HG02588 (cell line): Measurements from ENCODE around the gene FOLR1.
"Not testable (repeated sequence)": the region's sequence is repeated elsewhere in the genome, so short reads cannot be mapped to it uniquely, and the experiment has no call there.

Experiments used
- ATAC-seq: cut with Tn5 transposase; IDR thresholded peaks from one replicate; pipeline ENCODE4 v1.9.1; 2021; ENCODE audit warnings: mild to moderate bottlenecking, moderate library complexity; ENCODE audit not compliant: unreplicated experiment

FOLR1 gene

DNA sequence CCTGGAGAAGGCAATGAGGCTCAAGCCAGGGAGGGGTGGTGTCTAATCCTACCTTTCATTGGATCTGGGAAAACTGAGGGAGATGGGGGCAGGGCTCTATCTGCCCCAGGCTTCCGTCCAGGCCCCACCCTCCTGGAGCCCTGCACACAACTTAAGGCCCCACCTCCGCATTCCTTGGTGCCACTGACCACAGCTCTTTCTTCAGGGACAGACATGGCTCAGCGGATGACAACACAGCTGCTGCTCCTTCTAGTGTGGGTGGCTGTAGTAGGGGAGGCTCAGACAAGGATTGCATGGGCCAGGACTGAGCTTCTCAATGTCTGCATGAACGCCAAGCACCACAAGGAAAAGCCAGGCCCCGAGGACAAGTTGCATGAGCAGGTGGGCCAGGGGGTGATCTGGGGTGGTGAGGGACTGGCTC, at the start of gene FOLR1:
TSS of gene FOLR1 (plus strand) at position 180 of the 421 bp plus-strand sequence. CDS start at position 214, 34 bp downstream.
- ATAC-seq: no peak

DNA sequence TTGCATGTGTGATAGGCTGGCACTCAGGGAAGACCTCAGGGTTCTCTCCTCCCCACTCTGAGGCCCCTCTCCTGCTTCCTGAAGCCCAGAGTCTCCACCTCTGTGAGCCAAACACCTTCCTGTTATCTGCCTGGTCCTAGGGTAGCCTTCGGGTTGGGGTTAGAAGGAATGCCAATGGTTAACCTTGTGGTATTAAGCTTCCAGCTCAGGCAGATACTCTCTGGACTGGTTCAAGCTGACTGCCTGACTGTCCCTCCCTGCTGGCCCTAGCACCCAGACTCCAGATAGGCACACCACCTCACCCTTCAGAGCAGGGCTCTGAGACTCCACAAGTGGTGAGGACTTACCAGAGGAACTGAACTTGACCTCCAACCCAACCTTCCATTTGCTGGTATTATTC, 49.4 kb upstream of the FOLR1 start:
- not testable (repeated sequence) for ATAC-seq

DNA sequence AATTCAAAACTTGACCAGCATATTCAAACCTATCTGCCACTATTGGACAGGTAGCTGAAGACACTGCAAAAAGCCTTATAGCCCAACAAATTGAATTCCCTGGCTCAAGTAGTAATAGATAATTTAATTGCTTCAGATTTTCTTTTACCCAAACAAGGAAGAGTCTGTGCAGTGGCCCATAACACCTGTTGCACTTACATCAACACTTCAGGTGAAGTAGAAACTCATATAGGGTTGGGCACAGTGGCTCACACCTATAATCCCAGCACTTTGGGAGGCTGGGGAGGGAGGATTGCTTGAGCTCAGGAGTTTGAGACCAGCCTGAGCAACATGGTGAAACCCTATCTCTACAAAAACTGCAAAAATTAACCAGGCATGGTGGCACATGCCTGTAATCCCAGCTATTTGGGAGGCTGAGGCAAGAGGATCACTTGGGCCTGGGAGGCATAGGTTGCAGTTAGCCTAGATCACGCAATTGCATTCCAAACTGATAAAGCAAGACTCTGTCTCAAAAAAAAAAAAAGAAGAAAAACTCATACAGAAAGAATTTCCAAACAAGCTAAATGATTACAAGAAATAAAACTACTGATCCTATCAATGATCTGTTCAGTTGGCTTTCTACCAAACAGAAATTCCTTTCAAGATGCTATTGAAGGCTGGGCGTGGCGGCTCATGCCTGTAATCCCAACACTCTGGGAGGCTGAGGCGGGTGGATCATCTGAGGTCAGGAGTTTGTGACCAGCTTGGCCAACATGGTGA, 47.0 kb upstream of the FOLR1 start:
- no peak for ATAC-seq

DNA sequence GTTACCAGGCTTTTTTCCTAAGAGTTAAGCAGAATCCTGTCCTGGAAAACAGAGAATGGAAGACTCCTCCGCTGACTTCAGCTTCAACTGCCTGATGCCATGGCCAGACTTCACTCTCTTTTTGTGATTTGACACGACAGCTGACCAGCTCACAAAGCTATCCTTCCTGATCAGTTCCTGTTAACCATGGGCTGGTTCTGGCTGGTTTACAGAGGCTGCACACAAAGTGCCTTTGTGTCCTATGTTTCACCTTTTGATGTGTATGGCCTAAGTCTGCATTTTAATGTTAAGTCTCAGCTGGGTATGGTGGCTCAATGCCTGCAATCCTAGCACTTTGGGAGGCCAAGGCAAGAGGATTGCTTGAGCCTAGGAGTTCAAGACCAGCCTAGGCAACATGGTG, 45.3 kb upstream of the FOLR1 start:
- no peak for ATAC-seq

DNA sequence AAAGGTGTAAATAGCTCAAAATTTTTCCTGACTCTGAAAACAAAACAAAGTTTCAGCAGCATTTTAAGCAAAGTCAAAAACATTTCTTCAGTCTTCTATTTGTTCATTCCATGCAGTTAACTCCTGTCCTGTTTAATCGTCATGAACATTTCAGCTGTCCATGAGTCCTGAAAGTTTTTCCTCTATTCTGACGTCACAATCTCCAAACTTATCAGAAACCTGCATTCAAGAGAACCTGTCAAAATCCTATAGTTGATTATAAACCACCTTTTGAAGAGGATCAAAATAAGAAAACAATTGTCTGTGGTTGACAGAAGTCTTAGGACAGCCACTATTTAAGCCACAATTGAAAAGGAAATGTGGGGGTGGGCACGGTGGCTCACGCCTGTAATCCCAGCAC, 41.1 kb upstream of the FOLR1 start:
- no peak for ATAC-seq

DNA sequence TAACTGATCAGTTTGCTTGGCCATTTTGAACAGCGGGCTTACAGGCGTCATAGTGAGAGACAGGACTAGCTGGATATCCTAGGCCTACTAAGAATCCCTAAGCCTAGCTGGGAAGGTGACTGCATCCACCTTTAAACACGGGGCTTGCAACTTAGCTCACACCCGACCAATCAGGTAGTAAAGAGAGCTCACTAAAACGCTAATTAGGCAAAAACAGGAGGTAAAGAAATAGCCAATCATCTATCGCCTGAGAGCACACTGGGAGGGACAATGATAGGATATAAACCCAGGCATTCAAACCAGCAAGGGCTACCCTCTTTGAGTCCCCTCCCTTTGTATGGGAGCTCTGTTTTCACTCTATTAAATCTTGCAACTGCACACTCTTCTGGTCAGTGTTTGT, 38.1 kb upstream of the FOLR1 start:
- not testable (repeated sequence) for ATAC-seq

DNA sequence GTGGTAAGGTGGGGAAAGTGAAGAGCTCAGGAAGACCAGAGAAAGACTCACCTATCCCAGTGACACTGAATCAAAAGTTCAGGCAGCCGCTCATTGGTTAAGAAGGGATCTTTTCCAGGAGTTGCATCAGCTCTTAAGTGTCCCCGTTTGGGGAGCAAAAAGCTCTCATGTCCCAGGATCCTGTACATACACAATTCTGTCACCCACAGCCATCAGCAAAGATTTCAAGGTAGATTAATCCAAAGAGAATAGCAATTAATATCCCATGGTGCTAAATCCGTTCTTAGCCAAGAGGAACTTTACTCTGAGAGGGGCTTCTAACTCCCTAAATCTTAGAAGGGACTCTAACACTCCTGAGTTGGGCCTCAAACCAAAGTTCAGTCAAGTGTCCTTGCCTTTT, 37.1 kb upstream of the FOLR1 start:
- no peak for ATAC-seq

DNA sequence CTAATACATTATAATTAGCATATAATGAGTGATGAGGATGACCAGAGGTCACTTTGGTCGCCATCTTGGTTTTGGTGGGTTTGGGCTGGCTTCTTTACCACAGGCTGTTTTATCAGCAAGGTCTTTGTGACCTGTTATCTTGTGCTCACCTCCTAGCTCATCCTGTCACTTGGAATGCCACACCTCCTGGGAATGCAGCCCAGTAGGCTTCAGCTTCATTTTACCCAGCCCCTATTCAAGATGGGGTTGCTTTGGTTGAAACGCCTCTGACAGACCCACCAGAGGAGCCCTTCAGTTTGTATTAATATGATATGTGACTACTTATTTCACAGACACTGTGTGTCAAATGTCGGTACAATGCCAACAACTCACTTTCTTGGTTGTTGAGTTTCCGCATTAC, 36.2 kb upstream of the FOLR1 start:
- ATAC-seq: no peak

DNA sequence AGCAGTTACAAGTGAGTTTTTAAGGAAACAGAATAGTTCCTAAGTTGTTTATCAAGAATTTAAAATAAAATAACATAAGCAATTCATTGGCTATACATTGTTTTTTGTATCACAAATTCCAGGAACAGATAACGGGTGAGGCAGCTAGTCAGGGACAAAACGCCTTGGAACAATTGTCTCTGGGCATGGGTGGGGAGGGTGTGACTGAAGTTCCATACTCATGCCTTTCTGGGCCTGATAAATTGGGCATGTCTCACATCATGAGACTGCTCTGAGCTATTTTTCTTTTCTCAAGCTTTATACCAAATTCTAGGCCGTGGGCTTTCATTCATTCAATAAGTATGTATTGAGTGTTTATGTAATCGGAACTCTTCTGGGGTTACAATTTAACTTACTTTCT, 34.8 kb upstream of the FOLR1 start:
- ATAC-seq: no peak

DNA sequence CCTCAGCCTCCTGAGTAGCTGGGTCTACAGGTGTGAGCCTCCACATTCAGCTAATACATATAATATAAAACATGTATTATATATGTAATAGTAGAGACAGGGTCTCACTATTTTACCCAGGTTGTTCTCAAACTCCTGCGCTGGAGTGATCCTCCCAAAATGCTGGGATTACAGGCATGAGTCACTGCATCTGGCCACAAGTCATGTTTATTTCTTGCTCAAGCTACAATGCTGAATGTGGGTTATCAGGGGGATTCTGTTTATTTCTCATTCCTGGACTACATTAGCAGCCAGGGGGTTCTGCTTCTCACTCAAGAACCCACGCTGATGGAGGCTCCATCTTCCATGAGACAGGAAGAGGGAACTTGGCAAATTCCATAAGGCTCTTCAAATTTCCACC, 31.6 kb upstream of the FOLR1 start:
- ATAC-seq: no peak

DNA sequence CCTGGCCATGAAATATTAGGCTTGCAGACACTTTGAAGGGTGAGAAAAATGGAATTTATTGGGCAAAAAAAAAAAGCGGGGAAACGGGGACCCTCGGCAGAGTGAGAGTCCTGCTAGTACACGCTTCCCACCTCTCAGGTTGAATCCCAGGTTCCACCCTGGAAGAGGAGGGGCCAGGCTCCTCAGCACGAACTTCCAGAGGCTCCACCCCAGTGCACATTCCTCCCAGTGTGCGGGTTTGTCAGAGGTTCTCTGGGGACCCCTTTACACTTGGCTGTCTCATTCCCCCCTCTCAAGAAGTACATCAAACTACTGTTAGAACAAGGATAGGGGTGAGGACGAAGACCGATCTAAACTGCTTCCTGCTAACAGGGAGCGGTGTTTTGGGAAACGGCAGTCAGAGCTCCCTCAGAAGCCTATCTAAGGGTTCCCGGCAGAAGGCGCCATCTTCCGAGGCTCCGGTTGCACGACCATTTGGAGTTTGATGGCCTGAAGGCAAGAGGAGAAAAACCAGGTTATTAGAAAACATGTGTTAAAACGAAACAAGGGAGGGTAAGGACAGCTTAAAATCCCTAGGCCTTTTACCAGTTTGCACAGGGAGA, 28.9 kb upstream of the FOLR1 start:
- no peak for ATAC-seq

DNA sequence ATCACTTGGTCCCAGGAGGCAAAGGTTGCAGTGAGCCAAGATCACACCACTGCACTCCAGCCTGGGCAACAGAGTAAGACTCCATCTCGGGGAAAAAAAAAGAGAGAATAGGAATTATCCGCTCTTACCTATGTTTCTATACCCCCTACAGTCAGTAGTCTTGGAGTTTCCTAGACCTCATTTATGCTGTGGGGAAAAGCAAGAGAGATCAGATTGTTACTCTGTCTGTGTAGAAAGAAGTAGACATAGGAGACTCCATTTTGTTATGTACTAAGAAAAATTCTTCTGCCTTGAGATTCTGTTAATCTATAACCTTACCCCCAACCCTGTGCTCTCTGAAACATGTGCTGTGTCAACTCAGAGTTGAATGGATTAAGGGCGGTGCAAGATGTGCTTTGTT, 27.8 kb upstream of the FOLR1 start:
- not testable (repeated sequence) for ATAC-seq

DNA sequence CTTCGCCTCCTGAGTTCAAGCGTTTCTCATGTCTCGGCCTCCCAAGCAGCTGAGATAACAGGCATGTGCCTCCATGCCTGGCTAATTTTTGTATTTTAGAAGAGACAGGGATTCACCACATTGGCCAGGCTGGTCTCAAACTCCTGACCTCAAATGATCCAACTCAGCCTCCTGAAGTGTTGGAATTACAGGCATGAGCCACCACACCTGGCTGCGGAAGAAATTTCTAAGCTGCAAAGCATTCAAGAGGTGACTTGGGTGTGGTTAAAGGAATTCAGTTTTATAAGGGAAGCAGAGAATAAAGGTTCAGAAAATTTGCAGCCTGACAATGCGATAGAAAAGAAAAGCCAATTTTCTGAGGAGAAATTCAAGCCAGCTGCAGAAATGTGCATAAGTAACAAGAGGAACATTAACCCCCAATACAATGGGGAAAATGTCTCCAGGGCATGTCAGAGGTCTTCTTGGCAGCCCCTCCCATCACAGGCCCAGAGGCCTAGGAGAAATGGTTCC, 22.8 kb upstream of the FOLR1 start:
- ATAC-seq: not testable (repeated sequence)

DNA sequence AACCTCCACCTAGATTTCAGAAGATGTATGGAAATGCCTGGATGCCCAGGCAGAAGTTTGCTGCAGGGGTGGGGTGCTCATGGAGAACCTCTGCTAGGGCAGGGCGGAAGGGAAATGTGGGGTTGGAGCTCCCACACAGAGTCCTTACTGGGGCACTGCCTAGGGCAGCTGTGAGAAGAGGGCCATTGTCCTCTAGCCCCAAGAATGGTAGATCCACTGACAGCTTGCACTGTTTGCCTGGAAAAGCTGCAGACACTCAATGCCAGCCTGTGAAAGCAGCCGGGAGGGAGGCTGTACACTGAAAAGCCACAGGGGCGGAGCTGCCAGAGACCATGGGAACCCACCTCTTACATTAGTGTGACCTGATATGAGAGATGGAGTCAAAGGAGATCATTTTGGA, 22.2 kb upstream of the FOLR1 start:
- not testable (repeated sequence) for ATAC-seq

DNA sequence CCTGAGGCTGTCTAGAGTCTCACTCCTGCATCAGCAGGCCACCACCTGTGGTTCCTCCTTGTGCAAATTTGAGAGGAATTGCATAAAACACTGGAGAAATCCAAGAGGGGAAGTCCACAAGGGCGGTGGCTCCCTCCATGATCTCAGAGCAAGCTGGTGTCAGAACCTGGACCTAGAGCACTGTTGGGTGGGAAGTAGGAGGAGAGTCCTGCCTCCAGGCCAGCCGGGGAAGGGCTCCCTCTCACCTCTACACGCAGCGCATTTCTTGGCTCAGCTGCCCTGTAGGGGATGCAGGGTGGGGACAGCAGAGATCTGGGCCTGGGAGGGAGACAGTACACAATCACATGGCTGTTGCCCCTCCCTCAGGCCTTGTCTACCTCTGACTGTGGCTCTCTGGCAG, 19.9 kb upstream of the FOLR1 start:
- ATAC-seq: not testable (repeated sequence)

DNA sequence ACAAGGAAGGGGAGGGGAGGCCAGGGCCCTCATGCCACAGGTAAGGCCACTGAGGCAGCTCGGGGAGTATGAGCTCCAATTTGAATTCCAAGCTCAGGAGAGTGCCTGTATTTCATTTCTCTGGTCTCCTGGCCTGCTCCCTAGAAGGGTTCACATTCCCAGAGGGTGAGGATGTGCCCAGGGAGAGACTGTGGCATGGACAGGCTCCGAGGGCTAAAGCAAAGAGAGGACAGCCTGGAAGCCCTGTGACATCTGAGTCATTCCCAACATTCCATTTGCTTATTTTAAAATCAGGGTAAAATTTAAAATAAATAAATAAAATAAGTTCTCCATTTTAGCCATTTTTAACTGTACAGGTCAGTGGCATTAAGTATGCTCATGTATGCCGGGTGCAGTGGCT, 18.6 kb upstream of the FOLR1 start:
- no peak for ATAC-seq

DNA sequence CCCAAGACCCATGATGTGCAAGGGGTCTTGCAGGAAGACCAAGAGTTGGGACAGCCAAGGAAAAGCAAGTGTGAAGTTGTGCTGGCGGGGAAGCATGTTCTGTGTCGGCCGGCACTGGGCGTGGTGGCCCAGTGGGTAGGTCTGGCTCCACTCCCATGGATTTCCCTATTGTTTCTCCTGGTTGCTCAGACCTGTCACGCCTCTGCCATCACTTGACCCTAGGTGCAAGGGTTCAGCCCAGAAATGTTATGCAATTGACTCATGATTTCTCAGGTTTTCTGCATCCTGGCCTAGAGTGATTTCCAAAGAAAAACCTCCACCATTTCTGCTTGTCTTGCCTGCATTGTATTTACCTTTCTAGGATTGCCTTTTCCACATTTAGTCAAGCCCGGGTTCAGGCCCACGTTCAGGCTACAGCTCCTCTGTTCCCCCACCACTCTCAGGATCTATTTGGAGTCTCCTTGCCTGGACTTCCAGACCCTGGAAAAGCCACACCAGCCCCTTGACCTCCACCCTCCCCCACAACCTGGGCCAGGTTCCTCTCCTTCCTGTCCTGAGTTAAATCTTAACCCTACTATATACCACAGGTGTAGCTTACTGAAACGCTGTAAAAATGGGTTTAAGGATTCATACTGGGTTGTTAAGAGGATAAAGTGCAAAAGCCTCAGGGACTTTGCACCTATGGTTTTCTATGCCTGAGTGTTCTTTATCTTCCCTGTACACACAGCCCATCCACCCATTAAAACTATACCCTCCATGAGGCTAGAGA, 17.5 kb upstream of the FOLR1 start:
- no peak for ATAC-seq

DNA sequence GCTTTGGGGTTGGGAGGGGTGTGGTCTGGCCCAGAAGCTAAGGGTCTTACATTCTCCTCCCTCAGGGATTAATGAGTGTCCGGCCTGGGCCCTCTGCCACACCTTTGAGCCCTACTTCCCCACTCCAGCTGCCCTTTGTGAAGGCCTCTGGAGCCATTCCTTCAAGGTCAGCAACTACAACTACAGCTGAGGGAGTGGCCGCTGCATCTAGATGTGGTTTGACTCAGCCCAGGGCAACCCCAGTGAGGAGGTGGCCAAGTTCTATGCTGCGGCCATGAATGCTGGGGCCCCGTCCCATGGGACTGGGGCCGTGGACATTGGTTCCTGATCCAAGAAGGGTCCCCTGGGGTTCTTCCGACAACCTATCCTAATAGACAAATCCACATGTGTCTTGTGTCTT, 14.3 kb upstream of the FOLR1 start:
- no peak for ATAC-seq

DNA sequence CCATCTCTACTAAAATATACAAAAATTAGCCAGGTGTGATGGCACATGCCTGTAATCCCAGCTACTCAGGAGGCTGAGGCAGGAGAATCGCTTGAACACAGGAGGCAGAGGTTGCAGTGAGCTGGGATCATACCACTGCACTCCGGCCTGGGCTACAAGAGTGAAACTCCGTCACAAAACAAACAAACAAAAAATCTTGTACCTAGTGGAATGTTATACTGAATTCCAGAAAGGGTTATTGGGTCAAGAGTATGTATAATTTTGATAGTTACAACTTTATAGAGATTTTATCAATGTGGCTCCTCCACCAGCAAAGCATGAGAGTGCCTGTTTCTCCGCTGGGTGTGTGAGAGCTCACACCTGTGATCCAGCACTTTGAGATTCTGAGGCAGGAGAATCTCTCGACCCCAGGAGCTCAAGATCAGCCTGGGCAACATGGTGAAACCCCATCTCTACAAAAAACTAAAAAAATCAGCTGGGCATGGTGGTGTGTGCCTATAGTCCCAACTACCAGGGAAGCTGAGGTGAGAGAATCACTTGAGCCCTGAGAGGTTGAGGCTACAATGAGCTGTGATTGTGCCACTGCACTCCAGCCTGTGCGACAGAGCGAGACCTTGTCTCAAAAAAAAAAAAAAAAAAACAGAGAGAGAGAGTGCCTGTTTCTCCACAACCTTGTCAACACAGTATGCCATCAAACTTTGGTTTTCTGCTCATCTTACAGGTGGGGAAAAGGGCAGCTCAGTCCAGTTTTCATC, 12.7 kb upstream of the FOLR1 start:
- no peak for ATAC-seq

DNA sequence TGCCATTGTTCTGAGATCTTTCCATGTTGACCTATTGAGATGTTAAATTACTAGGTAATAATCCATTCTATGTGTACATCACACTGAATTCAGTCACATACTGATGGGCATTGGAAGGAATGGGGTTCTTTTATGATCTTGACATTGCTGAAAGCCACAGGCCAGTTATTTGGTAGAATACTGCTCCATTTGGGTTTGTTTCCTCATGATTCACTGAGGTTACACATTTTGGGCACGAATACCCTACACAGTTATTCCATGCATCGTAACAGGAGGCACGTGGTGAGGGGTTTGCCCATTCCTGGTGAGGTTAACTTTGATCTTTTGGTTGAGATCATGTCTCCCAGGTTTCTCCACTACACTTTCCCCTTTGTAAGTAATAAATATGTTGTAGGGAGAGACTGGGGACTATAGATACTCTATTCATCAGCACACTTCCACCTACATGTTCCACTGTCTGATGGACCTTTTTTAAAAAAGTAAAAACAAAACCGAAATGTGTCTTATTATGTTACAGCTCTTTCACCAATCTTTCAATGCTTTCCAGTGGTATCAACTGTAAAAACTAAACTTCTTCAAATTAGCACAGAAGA, 12.0 kb upstream of the FOLR1 start:
- ATAC-seq: no peak
